HEK293 (cell line): Measurements from ENCODE around the gene ZDHHC24.

Experiments used
- AEBP2 ChIP-seq: fragments of 450-650 bp; formaldehyde crosslinking; IDR thresholded peaks from 2 replicates; pipeline ENCODE4 v1.5.1; 2016; ENCODE audit warnings: missing biosample characterization, missing genetic modification characterization, borderline replicate concordance
- BCL11A ChIP-seq: fragments of 450-650 bp; formaldehyde crosslinking; IDR thresholded peaks from 2 replicates; pipeline ENCODE4 v1.5.1; 2016; ENCODE audit warnings: low read depth, missing biosample characterization, missing genetic modification characterization
- CTCF ChIP-seq: fragments of 450-650 bp; formaldehyde crosslinking; IDR thresholded peaks from 2 replicates; pipeline ENCODE4 v1.5.1; 2016; ENCODE audit warnings: missing biosample characterization, missing genetic modification characterization
- MZF1 ChIP-seq: fragments of 450-650 bp; formaldehyde crosslinking; IDR thresholded peaks from 2 replicates; pipeline ENCODE4 v1.5.1; 2017; ENCODE audit warnings: missing biosample characterization, missing genetic modification characterization, borderline replicate concordance
- REST ChIP-seq: fragments of 450-650 bp; formaldehyde crosslinking; IDR thresholded peaks from 2 replicates; pipeline ENCODE4 v1.5.1; 2016; ENCODE audit warnings: missing biosample characterization, missing genetic modification characterization
- YY2 ChIP-seq: fragments of 450-650 bp; formaldehyde crosslinking; IDR thresholded peaks from 2 replicates; pipeline ENCODE4 v1.5.1; 2016; ENCODE audit warnings: missing biosample characterization, missing genetic modification characterization
- ZBTB11 ChIP-seq: fragments of 450-650 bp; formaldehyde crosslinking; conservative IDR thresholded peaks from 2 replicates; pipeline ENCODE4 v1.5.1; 2016; ENCODE audit warnings: low read depth, missing biosample characterization, missing genetic modification characterization
- ZIC2 ChIP-seq: fragments of 450-650 bp; formaldehyde crosslinking; IDR thresholded peaks from 2 replicates; pipeline ENCODE4 v1.5.1; 2016; ENCODE audit warnings: missing biosample characterization, missing genetic modification characterization
- ZNF175 ChIP-seq: fragments of 450-650 bp; formaldehyde crosslinking; IDR thresholded peaks from 2 replicates; pipeline ENCODE4 v1.5.1; 2016; ENCODE audit warnings: missing biosample characterization, missing genetic modification characterization
- ZNF184 ChIP-seq: fragments of 450-650 bp; IDR thresholded peaks from 2 replicates; pipeline ENCODE4 v1.5.1; 2018; ENCODE audit warnings: missing biosample characterization, mild to moderate bottlenecking, missing genetic modification characterization
- ZNF521 ChIP-seq: fragments of 450-650 bp; formaldehyde crosslinking; IDR thresholded peaks from 2 replicates; pipeline ENCODE4 v1.5.1; 2017; ENCODE audit warnings: missing biosample characterization, mild to moderate bottlenecking, missing genetic modification characterization
- ZNF585B ChIP-seq: fragments of 450-650 bp; formaldehyde crosslinking; IDR thresholded peaks from 2 replicates; pipeline ENCODE4 v1.5.1; 2016; ENCODE audit warnings: missing biosample characterization, missing genetic modification characterization
- ZNF707 ChIP-seq: fragments of 450-650 bp; formaldehyde crosslinking; IDR thresholded peaks from 2 replicates; pipeline ENCODE4 v1.5.1; 2016; ENCODE audit warnings: missing biosample characterization, missing genetic modification characterization
- ZXDB ChIP-seq: fragments of 450-650 bp; formaldehyde crosslinking; IDR thresholded peaks from 2 replicates; pipeline ENCODE4 v1.5.1; 2016; ENCODE audit warnings: missing biosample characterization, missing genetic modification characterization

- TF ChIP-seq CTCF (tag by site-specific recombination) (no peak), ZNF175 (tag by site-specific recombination) (no peak), ZNF707 (tag by site-specific recombination) (no peak), YY2 (tag by site-specific recombination) (no peak), ZXDB (tag by site-specific recombination) (no peak), REST (tag by site-specific recombination) (no peak), BCL11A (tag by site-specific recombination) (no peak), AEBP2 (no peak), ZNF184 (tag by site-specific recombination) (no peak), ZNF521 (no peak), ZBTB11 (no peak), ZNF585B (no peak), MZF1 (tag by site-specific recombination) (no peak), ZIC2 (no peak)
These were observed 34.9 kb downstream of the ZDHHC24 start for GRCh38 chr11:66510990-66511339.
